ENCODE measurements around the gene GPATCH4.
A peak's percentile ranks its signal among the peaks of the same experiment; 100 is the strongest.

The GPATCH4 gene

DNA sequence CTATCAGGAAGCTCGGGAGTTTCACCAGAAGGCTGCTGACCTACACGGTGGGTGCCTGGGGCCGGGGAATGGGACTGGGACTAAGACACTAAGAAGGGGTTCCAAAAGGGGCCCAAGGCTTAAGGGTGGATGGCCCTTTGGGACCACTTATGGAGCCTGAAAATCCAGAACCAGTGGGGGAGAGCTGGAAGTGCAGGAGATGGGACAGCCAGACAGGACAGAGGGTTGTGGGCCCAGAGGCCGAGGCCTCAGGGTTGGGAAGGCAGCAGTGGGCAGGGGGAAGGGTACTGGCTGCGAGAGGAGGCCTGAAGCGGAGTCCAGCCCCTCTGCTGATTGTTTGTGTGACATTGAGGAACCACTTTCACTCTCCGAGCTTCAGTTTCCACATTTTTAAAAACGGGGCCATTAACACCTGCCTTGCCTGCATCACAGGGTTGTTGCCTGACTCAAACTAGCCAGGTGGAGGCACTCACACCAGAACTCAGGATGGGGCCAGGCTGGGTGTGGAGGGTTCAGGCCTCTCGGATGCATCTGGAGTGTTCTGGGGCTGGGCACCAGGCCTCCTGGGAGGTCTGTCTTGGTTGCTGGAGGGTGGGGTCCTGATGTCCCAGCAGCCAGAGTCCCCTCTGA, 18.8 kb downstream of the GPATCH4 start:
- Histone ChIP-seq H3K27me3 (replicated peaks; ENCODE audit: control insufficient read depth, insufficient read depth, low read length, poor library complexity, severe bottlenecking) (no peaks in the 10 kb centered on the region), H3K27ac (ENCODE audit: insufficient read depth, low read length, poor library complexity, severe bottlenecking) (no peak overlapping the region), H3K4me1 (ENCODE audit: control insufficient read depth, insufficient read depth, low read length, poor library complexity, severe bottlenecking) (no peaks in the 10 kb centered on the region), H3K36me3 (ENCODE audit: control insufficient read depth, insufficient read depth, low read length) (no peaks in the 10 kb centered on the region), H3K4me3 (ENCODE audit: insufficient read depth, low read depth, low read length, poor library complexity, severe bottlenecking) (no peak overlapping the region), H3K9me3 (ENCODE audit: control insufficient read depth, low read length) (no peaks in the 10 kb centered on the region)
- no peak for DNase-seq

DNA sequence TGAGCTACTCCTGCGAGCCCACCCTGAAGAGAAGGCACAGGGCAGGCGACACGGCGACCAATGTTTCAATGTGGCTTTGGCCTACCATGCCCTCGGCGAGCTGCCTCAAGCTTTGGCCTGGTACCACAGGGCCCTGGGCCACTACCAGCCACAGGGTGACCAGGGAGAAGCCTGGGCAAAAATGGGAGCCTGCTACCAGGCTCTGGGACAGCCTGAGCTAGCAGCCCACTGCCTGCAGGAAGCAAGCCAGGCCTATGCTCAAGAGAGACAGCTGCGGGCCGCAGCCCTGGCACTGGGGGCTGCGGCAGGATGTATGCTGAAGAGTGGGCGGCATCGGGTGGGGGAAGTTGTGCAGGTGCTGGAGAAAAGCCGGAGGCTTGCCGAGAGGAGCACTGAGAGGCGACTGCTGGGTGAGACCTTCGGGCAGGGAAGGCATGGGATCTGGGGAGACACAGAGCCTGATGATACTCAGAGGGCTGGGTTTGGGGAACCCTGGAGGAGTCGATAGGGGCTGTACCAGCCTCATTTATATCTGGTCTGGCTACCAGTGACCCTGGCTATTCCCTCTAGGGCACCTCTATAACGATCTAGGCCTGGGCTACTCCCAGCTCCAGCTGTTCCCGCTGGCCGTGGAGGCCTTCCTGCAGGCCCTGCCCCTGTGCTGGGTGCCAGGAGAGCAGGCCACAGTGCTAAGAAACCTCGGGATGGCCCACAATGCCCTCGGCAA, 19.5 kb downstream of the GPATCH4 start:
- H3K27me3 ChIP-seq (replicated peaks; ENCODE audit: control insufficient read depth, insufficient read depth, low read length, poor library complexity, severe bottlenecking): no peaks in the 10 kb centered on the region
- H3K36me3 ChIP-seq (ENCODE audit: control insufficient read depth, insufficient read depth, low read length): no peaks in the 10 kb centered on the region
- H3K4me1 ChIP-seq (ENCODE audit: control insufficient read depth, insufficient read depth, low read length, poor library complexity, severe bottlenecking): no peaks in the 10 kb centered on the region
- no peak overlapping the region for H3K27ac ChIP-seq (ENCODE audit: insufficient read depth, low read length, poor library complexity, severe bottlenecking)
- H3K9me3 ChIP-seq (ENCODE audit: control insufficient read depth, low read length): no peaks in the 10 kb centered on the region
- no peak overlapping the region for H3K4me3 ChIP-seq (ENCODE audit: insufficient read depth, low read depth, low read length, poor library complexity, severe bottlenecking)
- no peak for DNase-seq

DNA sequence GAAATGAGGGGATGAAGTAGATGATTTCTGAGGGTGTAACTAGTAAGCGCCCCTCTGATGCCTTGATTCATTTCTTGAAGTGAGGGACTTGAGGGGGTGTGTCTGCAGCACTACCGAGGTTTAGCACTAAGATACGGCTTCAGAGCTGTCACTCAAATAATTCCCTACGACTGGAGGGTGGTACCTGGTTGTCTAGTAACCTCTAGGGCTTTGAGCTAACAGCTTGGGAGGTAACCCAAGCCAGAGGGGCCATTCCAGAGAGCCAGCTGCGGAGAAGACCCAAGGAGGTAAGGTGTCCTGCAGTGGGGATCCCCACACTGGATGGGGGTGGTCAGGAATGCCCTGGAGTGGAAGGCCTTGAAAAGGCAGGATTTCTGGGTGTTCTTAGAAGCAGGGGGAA, 21.8 kb downstream of the GPATCH4 start, which contains the start of gene TTC24:
TSS of gene TTC24 (plus strand) at position 252 of the 400 bp plus-strand sequence. CDS start 1,642 bp downstream, outside the sequence.
- no peaks in the 10 kb centered on the region for H3K4me1 ChIP-seq (ENCODE audit: control insufficient read depth, insufficient read depth, low read length, poor library complexity, severe bottlenecking)
- H3K4me3 ChIP-seq (ENCODE audit: insufficient read depth, low read depth, low read length, poor library complexity, severe bottlenecking): no peak within 1 kb of the TSS
- H3K27me3 ChIP-seq (replicated peaks; ENCODE audit: control insufficient read depth, insufficient read depth, low read length, poor library complexity, severe bottlenecking): no peaks in the 10 kb centered on the region
- H3K36me3 ChIP-seq (ENCODE audit: control insufficient read depth, insufficient read depth, low read length): no peaks in the 10 kb centered on the region
- DNase-seq: no peak
- no peak within 1 kb of the TSS for H3K27ac ChIP-seq (ENCODE audit: insufficient read depth, low read length, poor library complexity, severe bottlenecking)
- H3K9me3 ChIP-seq (ENCODE audit: control insufficient read depth, low read length): no peaks in the 10 kb centered on the region

DNA sequence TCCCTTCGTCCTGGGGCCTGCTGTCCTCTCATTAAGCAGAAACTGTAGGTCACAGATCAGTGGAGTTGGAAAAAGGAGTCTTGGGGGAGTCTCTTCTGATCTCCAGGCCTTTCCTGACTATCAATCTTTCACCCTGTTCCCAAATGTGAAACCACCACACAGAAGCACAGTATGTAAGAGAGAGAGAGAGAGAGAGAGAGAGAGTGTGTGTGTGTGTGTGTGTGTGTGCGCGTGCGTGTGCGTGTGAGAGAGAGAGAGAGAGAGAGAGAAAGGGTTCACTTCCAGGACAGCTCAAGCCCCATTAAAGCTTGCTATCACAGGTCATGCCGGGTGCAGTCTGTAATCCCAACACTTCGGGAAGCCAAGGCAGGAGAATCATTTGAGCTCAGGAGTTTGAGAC, 23.2 kb downstream of the GPATCH4 start:
- H3K4me3 ChIP-seq (ENCODE audit: insufficient read depth, low read depth, low read length, poor library complexity, severe bottlenecking): no peak overlapping the region
- no peaks in the 10 kb centered on the region for H3K27me3 ChIP-seq (replicated peaks; ENCODE audit: control insufficient read depth, insufficient read depth, low read length, poor library complexity, severe bottlenecking)
- DNase-seq: no peak
- H3K27ac ChIP-seq (ENCODE audit: insufficient read depth, low read length, poor library complexity, severe bottlenecking): no peak overlapping the region
- no peaks in the 10 kb centered on the region for H3K36me3 ChIP-seq (ENCODE audit: control insufficient read depth, insufficient read depth, low read length)
- H3K4me1 ChIP-seq (ENCODE audit: control insufficient read depth, insufficient read depth, low read length, poor library complexity, severe bottlenecking): no peaks in the 10 kb centered on the region
- no peaks in the 10 kb centered on the region for H3K9me3 ChIP-seq (ENCODE audit: control insufficient read depth, low read length)

DNA sequence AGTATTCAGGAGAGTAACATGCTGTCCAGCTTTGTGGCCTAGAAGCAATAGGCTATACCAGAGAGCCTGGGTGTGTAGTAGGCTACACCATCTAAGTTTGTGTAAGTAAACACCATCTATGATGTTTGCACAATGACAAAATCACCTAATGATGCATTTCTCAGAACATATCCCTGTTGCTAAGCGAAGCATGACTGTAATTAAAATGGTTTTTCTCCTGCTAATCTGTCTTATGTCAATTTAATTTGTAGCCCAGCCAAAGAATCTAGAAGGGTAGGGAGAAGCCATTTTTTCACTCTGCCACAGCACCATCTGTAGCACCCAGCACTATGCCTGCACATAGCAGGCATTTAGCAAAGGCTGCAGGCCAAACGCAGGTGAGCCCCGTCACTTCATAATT, 23.7 kb downstream of the GPATCH4 start:
- H3K9me3 ChIP-seq (ENCODE audit: control insufficient read depth, low read length): no peaks in the 10 kb centered on the region
- no peaks in the 10 kb centered on the region for H3K36me3 ChIP-seq (ENCODE audit: control insufficient read depth, insufficient read depth, low read length)
- no peak overlapping the region for H3K27ac ChIP-seq (ENCODE audit: insufficient read depth, low read length, poor library complexity, severe bottlenecking)
- no peak overlapping the region for H3K4me3 ChIP-seq (ENCODE audit: insufficient read depth, low read depth, low read length, poor library complexity, severe bottlenecking)
- H3K27me3 ChIP-seq (replicated peaks; ENCODE audit: control insufficient read depth, insufficient read depth, low read length, poor library complexity, severe bottlenecking): peaks cover 3% of the 10 kb centered on the region
- H3K4me1 ChIP-seq (ENCODE audit: control insufficient read depth, insufficient read depth, low read length, poor library complexity, severe bottlenecking): peaks cover 3% of the 10 kb centered on the region
- no peak for DNase-seq

DNA sequence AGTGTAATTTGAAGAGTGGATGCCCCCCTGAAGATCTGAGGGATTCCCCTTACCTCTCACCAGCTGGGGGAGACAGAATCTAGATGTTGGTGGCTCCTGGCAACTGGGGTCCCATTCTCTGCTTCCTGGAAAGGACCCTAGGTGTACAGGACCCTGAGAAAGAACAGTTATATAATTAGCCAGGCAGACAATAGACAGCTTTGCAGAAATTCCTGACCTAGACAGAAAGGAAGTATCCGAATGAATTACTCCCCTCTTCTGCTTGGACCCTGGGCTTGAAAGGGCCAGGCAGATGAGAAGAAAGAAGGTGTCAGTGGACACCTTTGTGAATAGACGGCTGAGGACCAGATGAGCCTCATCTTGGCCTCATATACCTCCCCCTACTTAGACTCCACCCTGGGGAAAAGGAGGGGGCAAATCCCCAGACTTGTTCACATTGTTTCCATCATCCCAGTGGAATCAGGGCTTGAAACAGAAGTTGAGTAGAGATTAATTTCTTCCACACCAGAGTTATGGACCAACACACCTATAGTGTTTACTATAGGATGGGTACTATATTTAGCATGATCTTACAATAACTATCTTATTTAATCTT, 27.1 kb downstream of the GPATCH4 start:
- DNase-seq: no peak
- H3K27me3 ChIP-seq (replicated peaks; ENCODE audit: control insufficient read depth, insufficient read depth, low read length, poor library complexity, severe bottlenecking): peaks cover 17% of the 10 kb centered on the region
- no peak overlapping the region for H3K4me3 ChIP-seq (ENCODE audit: insufficient read depth, low read depth, low read length, poor library complexity, severe bottlenecking)
- no peak overlapping the region for H3K27ac ChIP-seq (ENCODE audit: insufficient read depth, low read length, poor library complexity, severe bottlenecking)
- no peaks in the 10 kb centered on the region for H3K9me3 ChIP-seq (ENCODE audit: control insufficient read depth, low read length)
- H3K4me1 ChIP-seq (ENCODE audit: control insufficient read depth, insufficient read depth, low read length, poor library complexity, severe bottlenecking): peaks cover 11% of the 10 kb centered on the region
- H3K36me3 ChIP-seq (ENCODE audit: control insufficient read depth, insufficient read depth, low read length): no peaks in the 10 kb centered on the region

DNA sequence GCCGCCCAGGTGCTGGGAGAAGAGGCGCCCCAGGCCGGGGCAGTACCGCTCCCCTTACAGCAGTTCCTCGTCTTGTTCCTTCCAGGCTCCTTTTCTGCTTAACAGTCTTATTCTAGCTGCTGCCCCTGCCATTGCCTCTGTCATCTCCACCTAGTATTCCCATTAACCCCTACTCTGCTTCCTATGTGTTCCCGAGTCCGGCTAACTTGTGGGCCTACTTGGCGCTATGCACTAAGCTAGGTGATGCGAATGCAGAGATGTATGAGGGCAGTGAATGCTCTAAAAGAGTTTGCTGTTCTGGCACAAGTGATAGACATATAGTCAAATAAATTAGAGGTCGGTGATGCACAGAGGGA, 28.6 kb downstream of the GPATCH4 start:
- no peak for DNase-seq

DNA sequence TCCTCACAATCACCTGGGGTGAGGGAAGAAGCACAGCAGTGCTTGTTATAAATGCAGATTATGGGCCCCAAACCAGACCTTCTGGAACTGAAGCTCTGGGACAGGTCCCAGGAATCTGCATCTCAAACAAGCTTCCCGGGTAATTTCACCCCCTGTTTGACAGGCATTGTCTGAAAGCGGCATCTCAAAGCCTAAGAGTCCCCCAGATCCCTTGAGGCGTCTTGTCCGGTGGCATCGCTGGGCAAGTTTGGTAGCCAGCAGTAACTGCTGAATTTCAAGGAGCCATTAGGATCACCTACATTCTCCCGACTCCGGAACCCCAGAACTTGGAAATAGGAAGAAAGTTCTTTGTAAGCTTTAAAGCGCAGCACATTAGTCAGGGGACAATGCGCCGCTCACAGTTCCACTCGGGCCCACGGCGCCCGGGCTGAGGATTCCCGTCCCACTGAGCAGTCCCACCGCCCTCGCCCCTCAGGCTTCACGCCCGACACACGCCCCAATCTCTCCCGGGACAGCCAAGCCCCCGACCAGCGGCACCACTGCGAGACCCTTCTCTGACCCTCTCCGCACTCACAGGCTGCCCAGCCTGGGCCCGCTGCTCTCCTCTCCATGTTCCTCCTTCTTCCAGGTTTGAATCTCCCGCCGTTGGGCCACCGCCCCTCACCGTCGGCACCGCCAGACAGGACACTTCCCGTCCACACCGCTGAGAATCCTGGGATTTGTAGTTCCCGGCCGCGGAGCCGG, 29.2 kb downstream of the GPATCH4 start, which contains the start of gene IQGAP3:
TSS of gene IQGAP3 (minus strand) at position 647 of the 744 bp plus-strand sequence. CDS start at position 611, 36 bp downstream.
- H3K9me3 ChIP-seq (ENCODE audit: control insufficient read depth, low read length): no peaks in the 10 kb centered on the region
- H3K4me3 ChIP-seq (ENCODE audit: insufficient read depth, low read depth, low read length, poor library complexity, severe bottlenecking): peak within 1 kb of the TSS; percentile 47
- peaks cover 11% of the 10 kb centered on the region for H3K4me1 ChIP-seq (ENCODE audit: control insufficient read depth, insufficient read depth, low read length, poor library complexity, severe bottlenecking)
- H3K36me3 ChIP-seq (ENCODE audit: control insufficient read depth, insufficient read depth, low read length): no peaks in the 10 kb centered on the region
- H3K27me3 ChIP-seq (replicated peaks; ENCODE audit: control insufficient read depth, insufficient read depth, low read length, poor library complexity, severe bottlenecking): peaks cover 17% of the 10 kb centered on the region
- DNase-seq: peak; percentile 43 to 62 (median 55)
- no peak within 1 kb of the TSS for H3K27ac ChIP-seq (ENCODE audit: insufficient read depth, low read length, poor library complexity, severe bottlenecking)

More for the DNA sequence above, 28.6 kb downstream of the GPATCH4 start:
- H3K4me3 ChIP-seq (ENCODE audit: insufficient read depth, low read depth, low read length, poor library complexity, severe bottlenecking): peak overlapping the region; percentile 47
- H3K9me3 ChIP-seq (ENCODE audit: control insufficient read depth, low read length): no peaks in the 10 kb centered on the region
- H3K4me1 ChIP-seq (ENCODE audit: control insufficient read depth, insufficient read depth, low read length, poor library complexity, severe bottlenecking): peaks cover 11% of the 10 kb centered on the region
- no peak overlapping the region for H3K27ac ChIP-seq (ENCODE audit: insufficient read depth, low read length, poor library complexity, severe bottlenecking)
- H3K27me3 ChIP-seq (replicated peaks; ENCODE audit: control insufficient read depth, insufficient read depth, low read length, poor library complexity, severe bottlenecking): peaks cover 17% of the 10 kb centered on the region
- no peaks in the 10 kb centered on the region for H3K36me3 ChIP-seq (ENCODE audit: control insufficient read depth, insufficient read depth, low read length)

DNA sequence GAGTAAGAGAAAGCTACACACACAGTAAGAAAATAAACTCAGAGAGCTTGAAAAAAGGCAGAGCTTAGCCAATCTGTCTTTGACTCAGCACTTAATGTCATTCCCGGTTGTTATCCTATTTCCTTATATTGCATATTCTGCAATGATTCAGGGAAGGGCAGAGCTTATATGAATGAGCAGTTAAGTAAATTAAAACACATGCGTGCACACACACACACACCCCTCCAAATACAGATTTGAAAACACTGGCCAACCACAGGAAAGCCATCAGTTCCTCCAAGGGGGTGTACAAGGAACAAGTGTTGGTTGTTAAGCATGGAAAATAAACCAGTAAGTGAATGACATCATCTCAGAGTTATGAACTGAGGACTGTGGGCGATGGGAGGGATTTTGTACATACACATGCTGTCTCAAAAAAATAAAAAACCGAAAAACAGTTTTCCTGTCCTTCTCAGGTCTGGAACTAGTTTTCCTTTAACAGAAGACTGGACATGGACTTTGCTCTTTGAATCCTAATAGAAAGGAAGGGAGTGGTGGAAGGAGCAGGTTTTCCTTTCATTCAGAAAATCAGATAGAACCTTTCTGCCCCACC, 29.9 kb downstream of the GPATCH4 start:
- H3K9me3 ChIP-seq (ENCODE audit: control insufficient read depth, low read length): no peaks in the 10 kb centered on the region
- H3K27ac ChIP-seq (ENCODE audit: insufficient read depth, low read length, poor library complexity, severe bottlenecking): no peak overlapping the region
- no peak for DNase-seq

More for the DNA sequence above, 29.9 kb downstream of the GPATCH4 start:
- Histone ChIP-seq H3K4me3 (ENCODE audit: insufficient read depth, low read depth, low read length, poor library complexity, severe bottlenecking) (no peak overlapping the region), H3K36me3 (ENCODE audit: control insufficient read depth, insufficient read depth, low read length) (no peaks in the 10 kb centered on the region), H3K4me1 (ENCODE audit: control insufficient read depth, insufficient read depth, low read length, poor library complexity, severe bottlenecking) (peaks cover 11% of the 10 kb centered on the region), H3K27me3 (replicated peaks; ENCODE audit: control insufficient read depth, insufficient read depth, low read length, poor library complexity, severe bottlenecking) (peaks cover 17% of the 10 kb centered on the region)
